Immature natural killer cell (primary cell): Measurements from ENCODE around the gene DYNC1H1. TPM values are rescaled to one million over a fixed set of nuclear protein-coding genes. Genes with fewer than 3 reads are reported as not detected.
A peak's percentile ranks its signal among the peaks of the same experiment; 100 is the strongest.
"Not testable (repeated sequence)": the region's sequence is repeated elsewhere in the genome, so short reads cannot be mapped to it uniquely, and the experiment has no call there.

Experiments
- DNase-seq, 3 donors: peaks; one replicate each; pipeline ENCODE4 v3.0.0; 2022; ENCODE audit warnings: mixed read lengths in 1 of 3
- H3K27ac Mint-ChIP-seq, 6 donors: one replicate each; pipeline ENCODE4 v1.8.0; 2020; ENCODE audit warnings: mixed read lengths in 6 of 6, mild to moderate bottlenecking in 5 of 6, inconsistent platforms in 4 of 6, moderate library complexity in 3 of 6
- H3K27me3 Mint-ChIP-seq, 3 donors: one replicate each; pipeline ENCODE4 v1.8.0; 2020 to 2021; ENCODE audit warnings: low read depth in 3 of 3, mild to moderate bottlenecking in 3 of 3, mixed read lengths in 3 of 3, moderate library complexity in 3 of 3, inconsistent platforms in 1 of 3
- H3K36me3 Mint-ChIP-seq, 3 donors: one replicate each; pipeline ENCODE4 v1.8.0; 2020; ENCODE audit warnings: mixed read lengths in 3 of 3, inconsistent platforms in 2 of 3, mild to moderate bottlenecking in 2 of 3
- H3K4me1 Mint-ChIP-seq, 2 donors: one replicate each; pipeline ENCODE4 v1.8.0; 2020; ENCODE audit warnings: inconsistent platforms in 2 of 2, mild to moderate bottlenecking in 2 of 2, mixed read lengths in 2 of 2, moderate library complexity in 1 of 2
- H3K4me3 Mint-ChIP-seq, 5 donors: one replicate each; pipeline ENCODE4 v1.8.0; 2020; ENCODE audit warnings: mild to moderate bottlenecking in 5 of 5, mixed read lengths in 5 of 5, inconsistent platforms in 3 of 5, moderate library complexity in 3 of 5
- H3K9me3 Mint-ChIP-seq, 6 donors: one replicate each; pipeline ENCODE4 v1.8.0; 2020; ENCODE audit warnings: mild to moderate bottlenecking in 6 of 6, mixed read lengths in 6 of 6, inconsistent platforms in 4 of 6, moderate library complexity in 3 of 6
- polyA plus RNA-seq, 3 donors: library from polyadenylated mRNA; unstranded; fragments of 300-500 nt; fragmentation: Illumina TruSeq; gene quantifications; one replicate each; pipeline ENCODE4 v1.2.3, GENCODE V29; 2021

The DYNC1H1 gene
- polyA plus RNA-seq, 3 donors from 2014 or later: 15.7 to 78.5 (median 25.5) TPM

DNA sequence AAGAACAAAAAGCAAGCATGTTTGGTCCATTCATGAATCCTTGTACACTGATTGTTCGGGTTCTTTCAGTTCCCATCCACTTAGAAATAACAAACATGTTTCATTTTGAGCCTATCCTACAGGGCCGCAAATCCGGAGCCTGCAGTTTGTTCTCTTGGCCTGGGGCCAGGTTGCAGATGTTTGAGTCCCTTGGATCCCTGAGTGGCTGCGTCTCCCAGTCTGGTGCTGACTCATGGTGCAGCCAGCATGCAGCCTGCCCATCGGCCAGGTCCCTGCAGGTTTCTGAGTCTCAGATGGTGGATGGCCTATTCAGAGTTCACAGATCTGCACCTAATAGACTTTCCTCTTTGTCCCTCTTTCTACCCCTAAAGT is 1.9 kb upstream of the DYNC1H1 start:
- no peaks in the 10 kb centered on the region for H3K9me3 Mint-ChIP-seq
- no peaks in the 10 kb centered on the region for H3K36me3 Mint-ChIP-seq
- H3K4me3 Mint-ChIP-seq: no peak overlapping the region
- H3K27ac Mint-ChIP-seq: no peak overlapping the region
- DNase-seq: no peak
- peaks cover 27 to 44% of the 10 kb centered on the region in 2 donors for H3K4me1 Mint-ChIP-seq
- H3K27me3 Mint-ChIP-seq: peaks cover 2 to 15% (median 3%) of the 10 kb centered on the region in 3 donors

DNA sequence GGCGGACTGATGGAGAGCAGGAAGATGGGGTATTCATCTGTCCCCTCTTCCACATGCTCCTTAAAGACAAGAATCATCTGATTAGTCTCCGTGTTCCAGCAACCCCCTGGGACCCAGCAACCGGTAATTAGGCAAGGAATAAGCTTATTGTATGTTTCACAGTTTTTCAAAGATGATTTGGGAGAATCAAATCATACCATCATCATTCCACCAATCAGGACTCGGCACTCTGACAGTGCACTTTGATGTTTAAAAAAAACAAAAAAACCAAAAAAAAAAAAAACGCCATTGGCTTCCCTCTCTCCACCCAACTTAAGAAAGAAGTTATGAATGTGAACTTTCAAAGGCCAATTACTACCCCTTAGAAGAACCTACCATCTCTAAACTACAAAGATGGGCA is 1.3 kb upstream of the DYNC1H1 start:
- Mint-ChIP-seq H3K27ac (no peak overlapping the region), H3K9me3 (no peaks in the 10 kb centered on the region), H3K36me3 (peaks cover 0 to 3% (median 0%) of the 10 kb centered on the region in 3 donors), H3K4me1 (peaks cover 32 to 49% of the 10 kb centered on the region in 2 donors), H3K4me3 (no peak overlapping the region), H3K27me3 (peaks cover 2 to 15% (median 3%) of the 10 kb centered on the region in 3 donors)
- no peak for DNase-seq

DNA sequence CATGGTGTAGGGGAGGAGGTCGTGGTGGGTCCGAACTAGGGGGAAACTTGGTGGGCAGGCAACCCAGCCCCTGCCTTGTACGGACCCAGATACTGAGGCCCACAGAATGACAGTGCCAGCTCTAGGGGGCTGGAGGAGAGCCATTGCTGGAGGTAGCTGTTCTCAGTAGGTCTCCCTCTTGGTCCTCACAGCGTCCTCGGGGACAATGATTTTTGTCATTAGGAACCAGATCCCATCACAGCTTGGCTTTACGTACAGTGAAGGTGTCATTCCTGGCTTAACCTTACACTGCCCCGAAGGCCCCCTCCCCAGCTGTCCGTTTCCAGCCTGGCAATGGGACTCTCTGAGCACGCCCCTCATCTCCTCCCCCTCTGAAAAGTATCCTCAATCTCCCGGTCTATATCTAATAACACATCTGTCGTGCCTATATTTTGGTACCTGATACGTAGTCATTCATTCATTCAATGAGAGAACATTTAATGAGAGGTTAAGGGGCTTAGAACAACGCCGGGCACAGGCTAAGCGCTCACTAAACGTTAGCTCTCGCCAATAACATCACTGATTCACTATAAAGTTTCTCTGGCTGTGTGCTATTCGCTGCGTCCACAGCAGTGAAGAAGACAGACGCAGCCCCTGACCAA is 597 bp upstream of the DYNC1H1 start:
- H3K9me3 Mint-ChIP-seq: no peaks in the 10 kb centered on the region
- H3K4me3 Mint-ChIP-seq: peak overlapping the region; percentile 38 to 70 (median 64)
- no peak for DNase-seq
- peaks cover 2 to 15% (median 3%) of the 10 kb centered on the region in 3 donors for H3K27me3 Mint-ChIP-seq
- peak overlapping the region; percentile 85 to 95 (median 92) for H3K27ac Mint-ChIP-seq
- H3K36me3 Mint-ChIP-seq: peaks cover 0 to 3% (median 0%) of the 10 kb centered on the region in 3 donors
- H3K4me1 Mint-ChIP-seq: peaks cover 34 to 52% of the 10 kb centered on the region in 2 donors

DNA sequence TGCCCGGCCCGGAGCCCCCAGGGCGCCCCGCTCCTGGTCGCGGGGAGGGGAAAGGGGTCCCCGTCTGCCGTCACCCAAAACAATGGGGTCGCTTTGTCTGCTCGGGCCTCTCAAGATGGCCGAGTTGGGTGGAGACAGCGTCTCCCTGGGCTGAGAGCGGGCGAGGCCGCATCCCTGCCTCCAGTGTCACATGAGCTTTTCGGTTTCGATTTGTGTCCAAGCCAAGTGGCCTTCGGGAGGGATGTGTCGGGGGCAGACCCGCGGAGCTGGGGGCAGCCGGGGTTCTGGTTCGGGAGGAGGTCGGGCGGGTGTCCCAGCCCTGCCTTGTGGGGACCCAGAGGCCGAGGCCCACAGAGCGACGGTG is 790 bp downstream of the DYNC1H1 start:
- peak; percentile 67 to 70 (median 69) for DNase-seq
- H3K9me3 Mint-ChIP-seq: no peaks in the 10 kb centered on the region
- H3K4me1 Mint-ChIP-seq: peaks cover 41 to 63% of the 10 kb centered on the region in 2 donors
- peak overlapping the region; percentile 88 to 90 (median 88) for H3K4me3 Mint-ChIP-seq
- H3K27me3 Mint-ChIP-seq: peaks cover 2 to 17% (median 3%) of the 10 kb centered on the region in 3 donors
- peaks cover 0 to 5% (median 2%) of the 10 kb centered on the region in 3 donors for H3K36me3 Mint-ChIP-seq
- peak overlapping the region; percentile 82 to 94 (median 92) for H3K27ac Mint-ChIP-seq

- Mint-ChIP-seq H3K4me3 (peak overlapping the region; percentile 88 to 90 (median 88)), H3K4me1 (peaks cover 41 to 62% of the 10 kb centered on the region in 2 donors), H3K9me3 (no peaks in the 10 kb centered on the region), H3K27me3 (peaks cover 2 to 13% (median 3%) of the 10 kb centered on the region in 3 donors), H3K27ac (peak overlapping the region; percentile 82 to 94 (median 92)), H3K36me3 (peaks cover 0 to 6% (median 3%) of the 10 kb centered on the region in 3 donors)
- DNase-seq: no peak
Measured at GRCh38 chr14:101965770-101966722, 1.7 kb downstream of the DYNC1H1 start.

GRCh38 chr14:101966742-101967141 is 2.4 kb downstream of the DYNC1H1 start:
- Mint-ChIP-seq H3K4me3 (peak overlapping the region in 4 of 5 donors; percentile 36 to 60 (median 40)), H3K36me3 (peaks cover 0 to 6% (median 3%) of the 10 kb centered on the region in 3 donors), H3K4me1 (peaks cover 40 to 61% of the 10 kb centered on the region in 2 donors), H3K9me3 (no peaks in the 10 kb centered on the region), H3K27ac (peak overlapping the region in 5 of 6 donors; percentile 15 to 80 (median 62)), H3K27me3 (peaks cover 2 to 12% (median 3%) of the 10 kb centered on the region in 3 donors)
- DNase-seq: no peak

- Mint-ChIP-seq H3K27me3 (peaks cover 2 to 12% (median 3%) of the 10 kb centered on the region in 3 donors), H3K4me1 (peaks cover 54 to 76% of the 10 kb centered on the region in 2 donors), H3K27ac (peak overlapping the region in 5 of 6 donors; percentile 6 to 60 (median 54)), H3K36me3 (peaks cover 0 to 6% (median 3%) of the 10 kb centered on the region in 3 donors), H3K9me3 (no peaks in the 10 kb centered on the region), H3K4me3 (peak overlapping the region in 1 of 5 donors; percentile 3)
- DNase-seq: no peak
Measured at GRCh38 chr14:101968186-101968585, 3.8 kb downstream of the DYNC1H1 start.

GRCh38 chr14:101969481-101969880 is 5.1 kb downstream of the DYNC1H1 start:
- peak overlapping the region in 2 of 6 donors; percentile 5 to 29 for H3K27ac Mint-ChIP-seq

GRCh38 chr14:101970830-101971400 is 6.5 kb downstream of the DYNC1H1 start:
- H3K4me1 Mint-ChIP-seq: peaks cover 50 to 77% of the 10 kb centered on the region in 2 donors
- H3K27ac Mint-ChIP-seq: peak overlapping the region in 3 of 6 donors; percentile 36 to 71 (median 43)
- H3K9me3 Mint-ChIP-seq: no peaks in the 10 kb centered on the region
- DNase-seq: no peak
- peaks cover 0 to 6% (median 3%) of the 10 kb centered on the region in 3 donors for H3K36me3 Mint-ChIP-seq
- no peak overlapping the region for H3K4me3 Mint-ChIP-seq
- H3K27me3 Mint-ChIP-seq: peaks cover 0 to 6% (median 0%) of the 10 kb centered on the region in 3 donors

More at GRCh38 chr14:101969481-101969880, 5.1 kb downstream of the DYNC1H1 start:
- Mint-ChIP-seq H3K4me3 (no peak overlapping the region), H3K36me3 (peaks cover 0 to 6% (median 3%) of the 10 kb centered on the region in 3 donors), H3K4me1 (peaks cover 52 to 77% of the 10 kb centered on the region in 2 donors), H3K9me3 (no peaks in the 10 kb centered on the region), H3K27me3 (peaks cover under 1 to 11% (median 3%) of the 10 kb centered on the region in 3 donors)
- DNase-seq: no peak

DNA sequence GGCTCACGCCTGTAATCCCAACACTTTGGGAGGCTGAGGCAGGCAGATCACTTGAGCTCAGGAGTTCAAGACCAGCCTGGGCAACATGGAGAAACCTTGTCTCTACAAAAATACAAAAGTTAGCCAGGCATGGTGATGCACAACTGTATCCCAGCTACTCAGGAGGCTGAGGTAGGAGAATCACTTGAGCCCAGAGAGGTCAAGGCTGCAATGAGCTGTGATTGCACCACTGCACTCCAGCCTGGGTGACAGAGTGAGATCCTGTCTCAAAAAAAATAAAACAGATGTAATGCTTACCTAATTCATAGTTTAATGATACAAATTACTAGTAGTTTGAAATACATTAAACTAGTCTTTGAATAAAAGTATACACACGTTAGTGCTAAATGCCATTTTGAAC is 7.1 kb downstream of the DYNC1H1 start:
- not testable (repeated sequence) for H3K36me3 Mint-ChIP-seq, H3K27ac Mint-ChIP-seq, H3K4me3 Mint-ChIP-seq, DNase-seq, H3K27me3 Mint-ChIP-seq, H3K9me3 Mint-ChIP-seq
- H3K4me1 Mint-ChIP-seq: peaks cover 48 to 72% of the 10 kb centered on the region in 2 donors

DNA sequence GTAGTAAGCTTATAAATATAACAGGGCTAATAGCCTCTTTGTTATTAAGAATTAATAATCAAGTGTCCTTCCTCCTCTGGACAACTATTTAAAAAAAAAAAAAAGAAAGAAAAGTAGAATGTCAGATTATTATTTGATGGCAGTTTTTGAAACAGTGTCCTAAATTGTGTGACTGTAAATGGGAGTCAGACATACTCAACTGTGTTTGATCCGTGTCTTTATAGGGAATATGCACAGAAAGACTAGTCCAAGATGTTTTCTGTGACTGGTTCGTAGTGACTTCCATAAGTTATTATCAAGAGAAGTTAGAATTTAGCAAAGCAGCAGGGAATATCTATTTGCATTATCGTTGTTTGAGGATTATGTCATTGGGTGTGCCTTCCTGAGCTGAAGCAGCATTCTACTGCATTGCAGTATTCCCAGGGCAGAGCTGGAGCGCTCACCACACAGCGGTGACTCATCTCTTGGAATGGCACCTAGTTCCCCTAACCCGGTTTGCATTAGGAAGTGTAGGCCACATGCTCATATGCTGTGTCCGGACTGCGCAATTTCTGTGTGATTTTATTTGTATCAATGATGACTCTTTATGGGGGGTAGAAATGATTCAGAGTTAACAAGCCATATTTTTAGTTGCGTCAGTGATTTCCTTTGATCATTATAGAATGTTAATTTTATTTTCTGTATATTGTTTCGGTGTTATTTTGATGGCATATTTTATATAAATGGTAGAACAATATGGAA is 7.9 kb downstream of the DYNC1H1 start:
- no peak for DNase-seq
- peaks cover 0 to 6% (median 5%) of the 10 kb centered on the region in 3 donors for H3K36me3 Mint-ChIP-seq
- H3K27me3 Mint-ChIP-seq: peaks cover 0 to 6% (median 0%) of the 10 kb centered on the region in 3 donors
- peaks cover 43 to 63% of the 10 kb centered on the region in 2 donors for H3K4me1 Mint-ChIP-seq
- no peaks in the 10 kb centered on the region for H3K9me3 Mint-ChIP-seq
- H3K27ac Mint-ChIP-seq: peak overlapping the region in 5 of 6 donors; percentile 12 to 40 (median 23)
- peak overlapping the region in 4 of 5 donors; percentile 12 to 48 (median 24) for H3K4me3 Mint-ChIP-seq

DNA sequence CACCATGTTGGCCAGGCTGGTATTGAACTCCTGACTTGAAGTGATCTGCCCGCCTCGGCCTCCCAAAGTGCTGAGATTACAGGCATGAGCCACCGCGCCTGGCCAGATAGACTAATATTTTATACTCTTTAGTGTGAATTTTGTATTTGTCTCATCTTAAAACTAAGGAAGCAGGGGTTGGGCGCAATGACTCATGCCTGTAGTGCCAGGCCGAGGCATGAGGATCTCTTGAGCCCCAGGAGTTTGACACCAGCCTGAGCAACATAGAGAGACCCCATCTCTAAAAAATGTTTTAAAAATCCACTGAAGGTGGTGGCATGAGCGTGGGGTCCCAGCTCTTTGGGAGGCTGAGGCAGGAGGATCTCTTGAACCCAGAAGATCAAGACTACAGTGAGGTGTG is 9.0 kb downstream of the DYNC1H1 start:
- H3K4me1 Mint-ChIP-seq: peaks cover 36 to 53% of the 10 kb centered on the region in 2 donors
- H3K27me3 Mint-ChIP-seq: peaks cover 0 to 6% (median 2%) of the 10 kb centered on the region in 3 donors
- peaks cover 0 to 8% (median 3%) of the 10 kb centered on the region in 3 donors for H3K36me3 Mint-ChIP-seq

GRCh38 chr14:101975231-101975630 is 10.9 kb downstream of the DYNC1H1 start:
- Mint-ChIP-seq H3K4me1 (peaks cover 30 to 46% of the 10 kb centered on the region in 2 donors), H3K36me3 (peaks cover 0 to 20% (median 15%) of the 10 kb centered on the region in 3 donors), H3K4me3 (no peak overlapping the region), H3K27ac (no peak overlapping the region), H3K9me3 (no peaks in the 10 kb centered on the region), H3K27me3 (peaks cover 0 to 4% (median 2%) of the 10 kb centered on the region in 3 donors)
- no peak for DNase-seq

More for the DNA sequence above, 9.0 kb downstream of the DYNC1H1 start:
- Mint-ChIP-seq H3K4me3 (no peak overlapping the region), H3K27ac (peak overlapping the region in 2 of 6 donors; percentile 12 to 22), H3K9me3 (no peaks in the 10 kb centered on the region)
- DNase-seq: no peak
